ENCODE data around the gene OR2C3.
"Not testable (repeated sequence)": the region's sequence is repeated elsewhere in the genome, so short reads cannot be mapped to it uniquely, and the experiment has no call there.

OR2C3 gene

GRCh38 chr1:247536340-247536739 lies at the start of gene OR2C3:
Gene OR2C3 (minus strand): TSS chr1:247536440. CDS start chr1:247532511, 3,929 bp downstream.
- no peak for DNase-seq

- DNase-seq: no peak
Measured at GRCh38 chr1:247578946-247579460, 42.8 kb upstream of the OR2C3 start.

GRCh38 chr1:247576514-247576913 lies 40.3 kb upstream of the OR2C3 start:
- DNase-seq: no peak

- no peak for DNase-seq
Measured at GRCh38 chr1:247574664-247575063, 38.4 kb upstream of the OR2C3 start.

- DNase-seq: no peak
Measured at GRCh38 chr1:247574236-247574635, 38.0 kb upstream of the OR2C3 start.

- DNase-seq: no peak
Measured at GRCh38 chr1:247562198-247562597, 26.0 kb upstream of the OR2C3 start.

GRCh38 chr1:247561711-247562110 lies 25.5 kb upstream of the OR2C3 start:
- no peak for DNase-seq

- DNase-seq: no peak
Measured at GRCh38 chr1:247557926-247558674, 21.9 kb upstream of the OR2C3 start.

GRCh38 chr1:247552231-247552630 lies 16.0 kb upstream of the OR2C3 start:
- no peak for DNase-seq

GRCh38 chr1:247551721-247552120 lies 15.5 kb upstream of the OR2C3 start:
- no peak for DNase-seq

GRCh38 chr1:247548769-247549182 lies 12.5 kb upstream of the OR2C3 start, which contains the start of gene GCSAML:
Gene GCSAML (plus strand): TSS chr1:247549134. CDS start chr1:247549192, 58 bp downstream.
- no peak for DNase-seq

GRCh38 chr1:247548092-247548491 lies 11.9 kb upstream of the OR2C3 start:
- DNase-seq: no peak

GRCh38 chr1:247542811-247543210 lies 6.6 kb upstream of the OR2C3 start:
- no peak for DNase-seq

GRCh38 chr1:247540581-247540980 lies 4.3 kb upstream of the OR2C3 start:
- no peak for DNase-seq

GRCh38 chr1:247539215-247539614 lies 3.0 kb upstream of the OR2C3 start:
- no peak for DNase-seq

- no peak for DNase-seq
Measured at GRCh38 chr1:247538561-247538960, 2.3 kb upstream of the OR2C3 start.

GRCh38 chr1:247535402-247535801 lies 838 bp downstream of the OR2C3 start:
- DNase-seq: no peak

GRCh38 chr1:247531937-247532336 lies 4.3 kb downstream of the OR2C3 start:
- DNase-seq: no peak

- DNase-seq: peak in 1 of 2 experiments; percentile 22
Measured at GRCh38 chr1:247530785-247531184, 5.5 kb downstream of the OR2C3 start.

GRCh38 chr1:247529771-247530355 lies 6.4 kb downstream of the OR2C3 start:
- no peak for DNase-seq

GRCh38 chr1:247528812-247529474 lies 7.3 kb downstream of the OR2C3 start:
- no peak for DNase-seq

- not testable (repeated sequence) for DNase-seq
Measured at GRCh38 chr1:247521886-247522285, 14.4 kb downstream of the OR2C3 start.

GRCh38 chr1:247518613-247518891 lies 17.7 kb downstream of the OR2C3 start:
- no peak for DNase-seq
